Prostate gland (tissue), 2 donors: ENCODE measurements around the gene MAGEA9B. TPM values are rescaled to one million over a fixed set of nuclear protein-coding genes. Genes with fewer than 3 reads are reported as not detected.
"Not testable (repeated sequence)": the region's sequence is repeated elsewhere in the genome, so short reads cannot be mapped to it uniquely, and the experiment has no call there.

ENCODE experiments used
- DNase-seq: peaks from one replicate; pipeline ENCODE4 v3.0.0-alpha.2; 2019; ENCODE audit warnings: low spot score
- H3K27ac ChIP-seq, 2 donors: fragments of 200-600 bp; sonication (generic); 2 replicates each; pipeline ENCODE4 v1.5.1; 2017 to 2019
- H3K27me3 ChIP-seq: fragments of 200-600 bp; sonication (generic); replicated peaks from 2 replicates; pipeline ENCODE4 v1.5.1; 2019; ENCODE audit not compliant: insufficient read depth
- H3K36me3 ChIP-seq, 2 donors: fragments of 200-600 bp; sonication (generic); 1 replicate in 1 of 2; 2 replicates in 1 of 2; pipeline versions ENCODE4 v1.5.1 to v1.8.1; 2017 to 2019
- H3K4me1 ChIP-seq: fragments of 200-600 bp; sonication (generic); replicated peaks from 2 replicates; pipeline ENCODE4 v1.5.1; 2019
- H3K4me3 ChIP-seq, 2 donors: fragments of 200-600 bp; sonication (generic); 2 replicates each; pipeline ENCODE4 v1.5.1; 2017 to 2019
- H3K9me3 ChIP-seq: fragments of 200-600 bp; sonication (generic); 2 replicates; pipeline ENCODE4 v1.5.1; 2017
- CTCF ChIP-seq, 4 experiments: fragments of 200-600 bp in 2 of 4; fragments of 450-650 bp in 2 of 4; sonication (generic) in 2 of 4; IDR thresholded peaks; 1 replicate in 3 of 4; 2 replicates in 1 of 4; pipeline ENCODE4 v1.5.1; 2016 to 2019; ENCODE audit warnings: antibody characterized with exemption in 4 of 4, mild to moderate bottlenecking in 2 of 4, moderate library complexity in 2 of 4
- POLR2A ChIP-seq: fragments of 450-650 bp; IDR thresholded peaks from one replicate; pipeline ENCODE4 v1.6.1; 2016; ENCODE audit warnings: antibody characterized with exemption, mild to moderate bottlenecking
- POLR2AphosphoS5 ChIP-seq: sonication (generic); formaldehyde crosslinking; IDR thresholded peaks from one replicate; pipeline ENCODE4 v1.6.1; 2017; ENCODE audit warnings: antibody characterized with exemption
- WGBS: methylation state at CpG from one replicate; pipeline ENCODE4 v1.1.5; 2018; 5-methylcytosine and 5-hydroxymethylcytosine counted together
- intact Hi-C: fragments of 100-400 bp; cut with DNase I; formaldehyde crosslinking; loops from one replicate; pipeline ENCODE4 v1.14.2; 2022
- total RNA-seq, 2 donors: library from RNA; depleted of rRNA; stranded (reverse); fragments of >200 nt; gene quantifications; one replicate each; pipeline ENCODE4 v1.1.0, GENCODE V29; 2016

The MAGEA9B gene
- total RNA-seq, 2 donors from 2014 or later: 11.2 TPM; not detected in 1

GRCh38 chrX:149539283-149540130, 47.8 kb downstream of the MAGEA9B start:
- TF ChIP-seq POLR2A (no peak), POLR2AphosphoS5 (no peak), CTCF (IDR thresholded peaks at IDR 0.05) (no peak)
- Histone ChIP-seq H3K36me3 (no peaks in the 10 kb centered on the region), H3K9me3 (no peaks in the 10 kb centered on the region), H3K4me1 (no peaks in the 10 kb centered on the region), H3K27me3 (no peaks in the 10 kb centered on the region), H3K27ac (peak overlapping the region; percentile 82 to 87), H3K4me3 (peak overlapping the region; percentile 30 to 48)
- WGBS: 2% methylated on average over 32 of the region's 34 CpGs
- intact Hi-C loops: no loop called here
- DNase-seq: peak; percentile 85

DNA sequence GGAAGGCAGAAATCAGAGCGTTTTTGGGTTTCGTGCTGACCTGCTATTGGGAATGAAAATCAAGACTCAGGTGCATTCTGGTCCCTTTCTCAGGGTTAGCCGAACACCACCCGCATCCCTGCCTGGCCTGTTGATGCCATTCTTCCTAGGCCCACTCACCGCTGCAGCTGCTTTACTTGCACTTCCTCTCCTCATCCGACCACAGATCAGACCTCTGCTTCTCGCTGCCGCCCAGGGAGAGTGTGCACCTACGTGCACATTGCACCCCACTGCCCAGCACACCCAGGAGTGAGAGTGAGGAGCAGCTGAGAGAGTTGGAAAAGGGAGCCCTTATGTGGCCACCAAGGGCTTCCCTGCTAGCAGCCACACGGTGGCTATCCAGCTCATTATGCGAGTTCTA, 49.8 kb downstream of the MAGEA9B start:
- H3K27me3 ChIP-seq, DNase-seq, H3K27ac ChIP-seq, intact Hi-C loops, H3K4me1 ChIP-seq, H3K9me3 ChIP-seq, H3K36me3 ChIP-seq, H3K4me3 ChIP-seq: not testable (repeated sequence)
- WGBS: 93% methylated on average over 3 of the region's 11 CpGs

DNA sequence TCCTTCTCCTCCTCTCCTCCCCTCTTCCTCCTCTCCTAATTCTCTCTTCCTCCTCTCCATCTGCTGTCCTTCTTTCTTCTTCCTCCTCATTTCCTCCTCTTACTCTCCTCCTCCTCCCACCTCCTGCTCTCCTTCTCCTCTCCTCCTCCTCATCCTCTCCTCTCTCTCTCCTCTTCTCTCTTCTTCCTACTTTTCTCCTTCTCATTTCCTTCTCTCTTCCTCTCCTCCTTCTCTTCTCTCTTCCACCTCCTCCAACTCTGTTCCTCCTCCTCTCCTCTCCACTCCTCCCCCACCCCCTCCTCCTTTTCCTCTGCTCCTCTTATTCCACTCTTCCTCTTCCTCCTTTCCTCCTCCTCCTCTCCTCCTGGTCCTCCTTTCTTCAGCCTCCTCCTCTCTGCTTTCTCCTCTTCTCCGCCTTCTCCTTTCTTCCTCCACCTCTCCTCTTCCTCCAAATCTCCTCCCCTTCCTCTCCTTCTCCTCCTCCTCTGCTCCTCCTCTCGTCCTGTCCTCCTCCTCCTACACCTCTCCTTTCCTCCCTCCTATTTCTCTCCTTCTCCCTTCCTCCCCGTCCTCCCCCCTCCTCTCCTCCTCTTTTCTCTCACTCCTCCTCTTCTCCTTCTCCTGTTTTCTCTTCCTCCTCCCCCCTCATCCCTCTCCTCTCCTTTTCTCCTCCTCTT, 52.2 kb downstream of the MAGEA9B start:
- H3K4me3 ChIP-seq, intact Hi-C loops, H3K36me3 ChIP-seq, H3K9me3 ChIP-seq, H3K4me1 ChIP-seq, H3K27ac ChIP-seq, DNase-seq, H3K27me3 ChIP-seq: not testable (repeated sequence)
- 89% methylated on average over 3 of the region's 3 CpGs for WGBS

DNA sequence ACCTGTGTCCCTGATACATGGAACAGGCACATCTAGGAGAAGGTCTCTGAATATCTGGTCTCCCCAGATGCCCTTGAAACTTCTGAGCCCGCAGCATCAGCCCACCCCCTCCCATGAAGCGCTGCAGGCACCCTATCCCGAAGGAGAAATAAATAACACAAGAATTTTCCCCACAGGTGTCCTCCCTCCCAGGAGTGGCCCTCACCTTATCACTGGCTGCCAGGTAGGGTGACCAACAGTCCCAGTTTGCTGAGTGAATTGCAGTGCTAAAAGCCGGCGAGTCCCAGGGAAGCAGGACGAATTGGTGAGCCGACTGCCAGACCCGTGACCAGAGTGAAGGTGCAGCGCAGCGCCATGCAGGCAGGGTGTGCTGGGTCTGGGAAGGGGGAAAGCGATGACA, 53.3 kb downstream of the MAGEA9B start:
- H3K4me3 ChIP-seq, H3K9me3 ChIP-seq, H3K27me3 ChIP-seq, intact Hi-C loops, H3K36me3 ChIP-seq, H3K4me1 ChIP-seq, H3K27ac ChIP-seq, DNase-seq: not testable (repeated sequence)
- 90% methylated on average over 6 of the region's 11 CpGs for WGBS

DNA sequence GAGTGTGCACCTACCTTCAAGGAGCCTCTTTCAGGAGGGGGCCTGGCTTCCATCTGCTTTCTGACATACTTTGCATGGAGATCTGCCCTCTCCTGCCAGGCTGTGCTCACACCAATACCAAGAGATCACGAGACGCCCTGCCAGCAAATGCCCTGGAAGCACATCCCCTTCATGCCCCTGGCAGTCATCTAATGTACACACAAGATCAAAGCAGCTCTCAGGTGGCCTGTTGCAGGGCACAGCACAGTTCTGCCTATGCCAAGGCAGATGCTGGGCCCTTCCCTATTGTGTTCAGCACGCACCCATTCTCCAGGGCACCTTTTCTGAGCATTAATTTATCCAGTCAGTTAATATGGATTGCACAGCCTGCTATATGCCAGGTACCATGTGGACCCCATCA, 54.4 kb downstream of the MAGEA9B start:
- H3K9me3 ChIP-seq, H3K27ac ChIP-seq, H3K27me3 ChIP-seq, H3K36me3 ChIP-seq, DNase-seq, H3K4me3 ChIP-seq, H3K4me1 ChIP-seq, intact Hi-C loops: not testable (repeated sequence)
- no CpG with 5 or more reads among the region's 3 CpGs for WGBS

Other genes starting within 250 kb of the MAGEA9B start
- gene IDS, start 82.2 kb downstream of the MAGEA9B start, total RNA-seq: 10 to 100 TPM; 47.4 to 82.9 TPM
- gene EOLA1, start 46.4 kb downstream of the MAGEA9B start, total RNA-seq: 10 to 100 TPM; 13.9 to 17.7 TPM
- gene HSFX3, start 37.5 kb downstream of the MAGEA9B start, total RNA-seq: under 1 TPM; 0.50 to 0.74 TPM
- gene HSFX2, start 7.9 kb upstream of the MAGEA9B start, total RNA-seq: not detected
- gene TMEM185A, start 44.3 kb upstream of the MAGEA9B start, total RNA-seq: 10 to 100 TPM; 18.4 to 53.2 TPM
- gene MAGEA11, start 124.6 kb upstream of the MAGEA9B start, total RNA-seq: 1 to 10 TPM in 1 of 2 donors, not detected in 1; 5.6 TPM
- gene HSFX1, start 186.6 kb upstream of the MAGEA9B start, total RNA-seq: 1 to 10 TPM; 1.2 to 6.2 TPM
- gene MAGEA9, start 194.5 kb upstream of the MAGEA9B start, total RNA-seq: not detected